Hematopoietic multipotent progenitor cell (in vitro differentiated cells): ENCODE results near the gene TRAM2. TPM values are rescaled to one million over a fixed set of nuclear protein-coding genes. Genes with fewer than 3 reads are reported as not detected.

ENCODE experiments used
- DNase-seq, 3 donors: peaks; one replicate each; pipeline ENCODE4 v3.0.0-alpha.2; 2011 to 2015; ENCODE audit warnings: low read depth in 2 of 3, low spot score in 2 of 3
- total RNA-seq: library from RNA; depleted of rRNA; stranded (reverse); fragments of >200 nt; gene quantifications from one replicate; pipeline ENCODE4 v1.2.3, GENCODE V29; 2012

Gene TRAM2
- total RNA-seq, 1 donor = 8.6 TPM

DNA sequence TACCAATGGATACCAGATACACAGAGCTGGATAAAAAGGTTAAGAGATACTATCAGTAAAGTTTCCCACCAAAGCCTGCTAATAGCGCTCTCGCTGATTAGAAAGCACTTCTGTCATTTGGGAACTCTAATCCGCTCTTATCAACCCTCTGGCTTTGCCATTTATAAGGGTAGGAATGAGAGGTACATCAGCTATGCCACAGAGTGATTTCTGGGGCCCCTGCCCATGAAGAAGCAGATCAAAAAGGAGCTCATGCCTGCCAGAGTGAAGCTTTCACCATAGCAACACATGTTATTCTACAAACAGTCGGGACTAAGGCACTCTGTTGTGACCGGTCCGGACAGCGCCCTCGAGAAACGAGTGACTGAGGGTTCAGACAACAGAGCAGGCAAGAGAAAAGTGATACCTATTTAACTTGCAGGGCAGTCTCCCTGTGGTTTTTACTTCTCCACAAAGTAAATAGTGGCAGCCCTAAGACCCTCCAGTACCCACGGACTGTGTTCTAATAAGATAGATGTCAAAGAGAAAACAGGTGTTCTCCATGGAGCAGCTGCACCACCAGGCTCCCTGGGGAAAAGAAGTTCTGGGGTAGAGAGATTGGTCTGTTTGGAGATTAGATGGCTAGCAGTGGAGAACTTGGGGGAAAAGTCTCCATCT lies 5.6 kb downstream of the TRAM2 start:
- no peak for DNase-seq

DNA sequence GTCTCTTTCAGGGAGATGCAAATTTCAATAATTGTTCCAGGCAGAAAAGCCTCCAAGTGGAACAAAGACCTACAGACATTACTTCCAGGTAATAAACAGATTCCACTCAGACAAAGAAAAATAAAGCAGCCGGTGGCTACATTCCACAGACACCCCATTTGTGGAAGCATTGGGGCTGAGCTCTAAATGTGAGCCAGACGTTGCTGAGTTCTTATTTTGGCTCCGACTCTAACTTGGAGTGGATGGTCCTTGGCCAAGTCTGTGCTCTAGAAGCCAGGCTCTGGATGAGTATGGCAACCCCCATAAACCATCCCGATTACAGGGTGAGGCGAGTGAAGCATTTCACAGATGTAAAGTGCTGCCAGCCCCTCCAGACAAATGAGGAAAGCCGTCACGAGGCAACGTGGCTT lies 6.6 kb downstream of the TRAM2 start:
- DNase-seq = no peak

DNA sequence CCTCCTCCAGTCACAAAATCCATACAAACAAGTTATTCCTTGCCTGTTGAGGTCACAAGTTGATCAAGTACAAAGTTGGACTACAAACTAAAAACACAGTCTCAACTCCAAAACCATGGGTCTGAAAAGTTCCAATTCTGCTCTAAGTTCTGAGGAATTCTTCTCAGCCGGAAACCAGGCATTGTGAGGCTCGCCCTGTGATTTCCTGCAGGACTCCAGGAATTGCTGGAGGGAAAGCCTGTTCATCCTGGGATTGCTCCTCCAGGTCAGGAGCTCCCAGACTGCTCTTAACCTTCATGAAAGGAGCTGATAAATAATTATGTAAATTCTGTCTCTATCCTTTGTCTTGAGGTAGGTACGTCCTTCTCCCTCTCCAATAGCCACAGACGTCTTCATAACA lies 8.5 kb downstream of the TRAM2 start:
- no peak for DNase-seq

DNA sequence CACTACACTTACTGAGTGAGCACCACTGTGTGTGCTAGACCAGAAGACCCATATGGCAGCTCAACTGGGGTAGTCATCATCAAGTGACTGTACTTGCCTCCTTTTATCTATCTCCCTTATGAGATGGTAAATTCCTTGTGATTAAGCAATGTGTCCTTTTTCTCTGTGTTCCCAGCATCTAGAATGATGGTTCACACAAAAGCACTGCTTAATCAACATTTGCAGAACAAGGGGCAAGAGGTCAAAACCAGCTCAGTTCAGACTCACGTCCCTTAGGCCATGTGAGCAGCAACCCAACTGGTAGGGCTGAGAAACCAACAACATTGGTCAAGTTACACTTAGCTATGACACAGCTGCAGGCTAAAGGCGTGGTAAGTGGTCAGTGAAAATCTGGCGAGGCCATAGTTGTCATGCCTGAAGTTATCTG lies 10.0 kb downstream of the TRAM2 start:
- no peak for DNase-seq

DNA sequence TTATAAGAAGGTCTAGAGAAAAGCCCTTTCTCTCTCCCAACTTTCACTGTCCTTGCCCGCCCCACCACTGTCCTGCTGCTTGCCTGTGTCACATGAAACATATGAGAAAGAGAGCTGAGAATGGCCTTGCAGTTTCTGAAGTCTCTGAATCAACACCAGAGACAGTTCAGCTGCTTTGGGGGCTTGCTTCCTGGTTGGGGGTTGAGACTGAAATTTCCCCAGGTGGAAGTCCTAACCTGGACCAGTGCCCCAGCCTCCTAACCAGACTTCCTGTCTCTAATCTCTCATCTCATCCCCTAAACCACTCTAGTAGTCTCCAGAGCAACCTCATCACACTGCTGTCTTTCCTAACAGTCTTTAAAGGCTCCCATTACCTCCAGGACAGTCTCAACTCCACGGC lies 10.7 kb downstream of the TRAM2 start:
- DNase-seq = no peak

DNA sequence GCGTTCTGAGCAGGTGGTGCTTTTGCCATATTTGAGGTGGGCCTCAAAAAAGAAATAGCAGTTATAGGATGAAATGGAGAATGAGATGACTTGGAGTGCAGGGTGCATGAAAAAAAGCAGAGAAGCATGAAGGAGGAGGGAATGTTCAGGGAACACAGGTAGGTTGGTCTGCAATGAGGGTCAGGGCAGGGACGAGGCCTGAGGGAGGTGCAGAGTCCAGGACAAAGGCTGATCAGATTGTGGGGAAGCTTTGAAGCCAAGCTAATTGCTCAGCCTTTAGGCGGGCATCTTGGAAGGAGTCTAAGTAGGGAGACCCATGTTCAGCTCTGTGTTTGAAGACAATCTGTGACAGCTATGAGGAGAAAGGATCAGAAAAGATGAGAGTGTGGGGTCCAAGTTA lies 12.0 kb downstream of the TRAM2 start:
- no peak for DNase-seq

DNA sequence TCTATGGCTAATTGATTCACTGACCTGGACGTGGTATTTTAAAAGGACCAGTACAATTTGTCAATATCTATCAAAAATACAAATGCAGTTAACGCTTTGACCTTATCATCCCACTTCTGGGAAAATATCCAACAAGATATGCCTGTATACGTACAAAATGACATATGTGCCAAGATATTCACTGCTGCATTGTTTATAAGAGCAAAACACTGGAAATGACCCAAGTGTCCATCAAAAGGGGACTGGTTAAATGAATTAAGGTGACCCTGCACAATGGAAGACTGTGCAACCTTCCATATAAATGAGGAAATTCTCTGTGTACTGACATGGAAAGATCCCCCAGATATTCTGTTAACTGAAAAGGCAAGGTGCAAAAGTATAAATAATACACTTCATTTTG lies 13.9 kb downstream of the TRAM2 start:
- no peak for DNase-seq

DNA sequence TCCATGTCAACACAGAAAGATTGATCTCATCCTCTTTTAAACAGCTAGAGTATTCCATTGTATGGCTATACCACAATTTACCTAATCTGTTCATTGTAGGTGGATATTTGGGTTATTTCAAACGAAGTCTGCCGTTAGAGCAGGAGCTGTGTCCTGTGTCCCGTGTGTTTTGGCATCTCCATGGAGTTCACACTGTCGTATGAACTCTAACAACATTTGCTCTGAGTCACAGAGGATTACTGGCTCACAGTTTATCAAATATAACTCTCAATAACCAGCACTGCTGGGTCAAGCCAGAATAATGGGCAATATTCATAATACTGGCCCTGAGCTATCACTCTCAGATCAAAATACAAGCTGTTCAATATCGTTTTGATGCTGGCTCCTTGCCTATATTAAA lies 16.4 kb downstream of the TRAM2 start:
- DNase-seq = no peak

DNA sequence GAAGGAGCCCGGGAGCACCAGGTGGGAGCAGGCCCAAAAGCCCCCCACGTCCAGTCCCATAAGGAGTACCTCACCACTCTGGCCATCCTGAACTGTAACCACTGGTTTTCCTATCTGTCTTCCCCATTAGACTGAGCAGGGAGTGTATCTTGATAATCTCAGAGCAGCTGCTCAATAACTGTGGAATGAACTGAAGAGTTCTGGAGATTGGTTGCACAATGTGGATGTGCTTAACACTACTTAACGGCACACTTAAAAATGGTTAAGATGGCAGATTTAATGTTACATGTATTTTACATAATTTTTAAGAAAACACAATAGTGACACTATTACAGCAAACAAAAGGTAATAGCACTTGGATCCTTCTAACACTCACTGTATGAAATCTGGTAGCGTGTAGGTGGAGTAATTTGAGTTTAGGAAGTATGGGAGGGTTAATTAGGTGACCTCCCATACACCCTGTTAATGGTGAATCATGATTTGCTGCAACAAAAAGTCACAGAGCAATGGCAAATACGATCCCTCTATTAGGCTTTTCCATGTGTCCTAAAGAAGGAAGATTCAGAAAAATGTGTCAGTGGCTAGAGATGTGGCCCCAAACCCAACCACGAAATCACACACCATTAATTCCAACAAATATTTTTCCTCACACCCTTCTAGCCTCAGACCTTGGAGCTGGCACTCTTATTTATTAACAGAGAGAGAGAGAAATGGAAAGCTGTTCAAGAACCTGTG lies 18.4 kb downstream of the TRAM2 start:
- no peak for DNase-seq

DNA sequence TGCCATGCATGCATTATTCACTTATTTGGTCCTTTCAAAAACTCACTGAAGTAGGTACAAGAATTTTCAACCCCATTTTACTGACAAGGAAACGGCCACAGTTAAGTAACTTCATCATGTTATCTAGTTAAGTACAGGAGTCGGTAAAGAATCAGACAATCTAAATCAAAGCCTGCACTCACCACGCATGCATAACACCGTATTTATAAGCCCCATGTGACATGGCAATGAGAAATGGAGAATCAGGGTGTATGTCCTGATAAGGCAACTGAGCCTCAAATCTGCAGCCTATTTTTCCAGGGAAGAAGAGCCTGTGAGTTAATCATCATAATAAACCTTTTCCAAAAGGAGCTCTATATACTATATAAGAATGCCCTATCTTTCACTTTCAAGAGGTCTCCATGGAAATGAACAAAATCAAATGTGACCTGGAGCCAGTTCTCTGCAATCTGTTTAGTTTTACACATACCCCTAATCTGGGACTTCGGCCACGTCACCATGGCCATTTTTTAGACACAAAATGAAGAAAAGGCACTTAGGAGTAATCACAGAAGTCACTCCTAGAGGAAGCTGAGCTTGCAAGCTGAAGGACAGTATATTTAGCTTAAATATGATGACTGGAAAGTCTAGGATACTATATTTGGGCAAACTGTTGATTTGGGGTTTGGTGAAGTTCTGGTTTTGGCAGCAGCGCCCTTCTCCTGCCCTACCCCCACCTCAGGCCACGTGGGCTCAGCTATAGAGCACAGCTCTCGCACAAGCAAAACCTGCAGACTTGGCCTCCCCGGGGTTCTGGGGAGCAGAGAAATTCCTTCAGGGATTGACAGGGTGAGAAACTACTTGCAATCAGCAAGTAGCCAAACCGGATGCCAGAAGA lies 19.2 kb downstream of the TRAM2 start:
- DNase-seq = no peak

DNA sequence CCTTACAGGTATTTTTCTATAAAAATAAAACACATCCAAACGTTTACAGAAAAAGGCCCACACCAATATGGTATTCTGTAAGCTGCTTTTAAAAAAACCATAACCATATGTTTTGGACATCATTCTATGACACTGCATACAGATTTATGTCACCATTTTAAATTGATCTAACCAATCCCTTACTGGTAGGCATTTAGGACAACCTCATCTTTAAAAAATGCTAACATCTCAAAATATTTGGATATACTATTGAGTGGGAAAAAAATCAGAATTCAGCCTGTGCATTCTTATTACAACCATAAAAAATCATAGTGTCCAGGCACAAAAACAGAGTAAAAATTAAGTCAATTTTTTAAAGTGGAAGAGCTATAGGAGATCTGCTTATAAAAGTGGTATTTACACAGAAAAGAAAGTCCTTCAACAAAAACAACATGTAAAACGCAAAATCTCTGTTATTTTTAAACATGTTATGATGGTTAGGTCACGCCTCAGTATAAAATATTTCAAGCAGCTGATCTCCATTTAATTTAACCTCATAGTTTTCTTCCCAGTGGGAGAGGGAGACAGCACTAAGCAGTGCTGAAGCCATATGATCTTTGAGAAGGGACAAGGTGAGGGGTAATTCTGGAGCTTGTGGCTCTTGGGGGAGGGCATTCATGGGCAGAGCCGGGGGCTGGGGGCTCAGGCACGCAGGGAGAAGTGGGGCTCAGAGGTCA lies 21.2 kb downstream of the TRAM2 start:
- DNase-seq = no peak

DNA sequence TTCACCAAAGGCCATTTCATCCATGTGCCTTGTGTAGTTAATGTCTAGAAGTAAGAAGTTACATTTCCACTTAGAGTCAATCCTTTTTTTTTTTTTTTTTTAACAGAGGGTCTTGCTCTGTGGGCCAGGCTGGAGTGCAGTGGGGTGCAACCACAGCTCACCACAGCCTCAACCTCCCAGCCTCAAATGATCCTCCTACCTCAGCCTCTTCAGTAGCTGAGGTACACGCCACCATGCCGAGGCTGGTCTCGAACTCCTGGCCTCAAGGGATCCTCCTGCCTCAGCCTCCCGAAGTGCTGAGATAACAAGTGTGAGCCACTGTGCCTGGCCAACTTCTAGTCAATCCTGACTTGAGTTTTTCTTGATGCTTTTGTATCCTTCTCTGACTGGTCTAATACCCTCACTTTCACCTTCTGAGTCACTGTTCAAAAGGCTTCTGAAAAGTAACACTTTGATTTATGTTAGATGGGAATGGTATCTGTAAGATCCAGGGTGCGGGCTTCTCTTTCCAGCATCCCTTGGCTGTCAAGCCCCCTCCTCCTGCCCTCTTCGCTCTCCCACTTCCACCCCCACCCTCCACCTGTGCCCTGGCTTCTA lies 22.1 kb downstream of the TRAM2 start:
- no peak for DNase-seq

DNA sequence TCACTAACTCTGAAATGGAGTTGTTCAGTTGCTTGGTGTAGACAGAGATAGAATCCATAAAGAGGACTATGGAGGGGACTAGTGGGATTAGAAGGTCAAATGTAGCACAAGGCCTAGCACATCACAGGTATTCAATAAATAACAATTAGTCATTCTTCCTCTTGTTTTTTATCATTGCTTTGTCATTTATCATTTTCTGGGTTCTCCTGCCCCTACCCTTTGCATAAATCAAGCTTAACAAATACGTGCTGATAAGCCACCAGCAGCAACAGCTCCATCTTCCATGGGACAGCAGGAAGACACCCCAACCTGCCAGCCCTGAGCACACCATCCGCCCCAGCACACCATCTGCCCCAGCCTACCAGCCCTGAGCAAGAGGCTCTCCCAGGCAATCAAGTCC lies 23.1 kb downstream of the TRAM2 start:
- no peak for DNase-seq

DNA sequence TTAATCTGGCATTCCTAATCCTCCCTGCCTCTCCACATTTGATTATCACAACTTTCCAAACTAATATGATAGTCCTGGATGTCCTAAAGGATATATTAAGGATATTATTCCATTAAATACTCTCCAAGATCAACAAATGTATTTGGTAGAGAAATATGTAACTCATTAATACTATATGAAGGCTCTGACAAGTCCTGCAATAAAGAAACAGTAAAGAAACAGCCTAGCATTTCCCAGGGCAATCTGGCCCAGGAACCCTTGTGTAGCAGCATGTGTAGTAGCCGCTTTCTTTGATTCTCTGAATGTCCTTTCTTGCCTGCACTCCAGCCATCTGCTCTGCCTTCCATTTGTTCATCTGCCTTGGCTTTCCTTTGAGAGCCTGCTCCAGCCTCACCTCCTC lies 23.7 kb downstream of the TRAM2 start:
- no peak for DNase-seq

DNA sequence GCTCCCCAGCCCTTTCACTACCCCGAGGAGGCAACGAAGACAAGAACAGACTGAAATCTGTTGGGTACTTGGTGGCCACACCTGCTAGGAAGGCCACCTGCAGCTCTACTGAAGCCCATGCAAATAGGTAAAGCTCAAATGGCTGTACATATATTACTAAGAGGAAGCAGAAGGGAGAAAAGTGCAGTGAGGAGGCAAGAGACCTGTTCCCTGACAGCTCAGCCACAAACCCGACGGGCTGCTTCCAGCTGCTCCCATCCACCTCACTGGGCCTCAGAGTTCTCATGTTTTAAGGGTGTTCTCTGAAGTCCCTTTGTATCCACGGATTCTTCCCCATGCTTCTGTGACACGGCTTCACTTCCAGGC lies 24.6 kb downstream of the TRAM2 start:
- no peak for DNase-seq

DNA sequence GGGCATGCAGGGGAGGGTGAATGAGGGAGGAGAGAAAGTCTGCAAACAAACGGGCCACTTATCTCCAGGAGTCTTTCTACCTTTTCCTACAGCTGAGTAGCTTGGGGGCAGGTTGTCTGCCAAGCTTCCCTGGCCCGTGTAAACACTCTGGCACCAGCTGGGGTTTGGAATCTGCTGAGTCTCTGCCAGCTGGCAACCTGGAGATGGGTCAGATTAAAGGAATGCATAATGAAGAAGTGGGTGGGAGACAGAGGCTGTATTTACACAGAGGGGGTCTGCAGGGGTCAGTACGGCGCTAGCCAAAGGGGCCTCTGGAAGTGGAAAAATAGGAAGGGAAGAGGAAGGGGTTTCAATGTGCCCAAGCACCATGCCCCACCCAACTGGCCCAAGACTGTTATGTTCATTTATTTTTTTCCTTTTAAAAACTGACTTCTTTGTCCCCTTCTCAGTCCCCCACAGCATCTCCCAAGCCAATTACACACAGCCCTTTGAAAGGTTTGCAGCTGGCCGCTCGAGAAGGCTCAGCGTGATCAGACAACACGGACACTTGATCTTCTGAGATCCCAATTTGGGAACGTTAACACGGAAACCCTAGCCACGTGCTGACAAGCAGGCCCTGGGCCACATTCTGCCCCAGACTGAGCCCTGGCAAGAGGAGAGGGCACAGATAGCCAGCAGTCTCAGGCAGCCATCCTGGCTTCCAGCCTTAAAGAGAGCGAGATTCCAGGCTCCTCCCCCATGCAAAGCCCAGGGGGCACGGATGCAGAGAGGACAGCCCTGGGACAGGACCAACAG lies 25.2 kb downstream of the TRAM2 start:
- DNase-seq = no peak

DNA sequence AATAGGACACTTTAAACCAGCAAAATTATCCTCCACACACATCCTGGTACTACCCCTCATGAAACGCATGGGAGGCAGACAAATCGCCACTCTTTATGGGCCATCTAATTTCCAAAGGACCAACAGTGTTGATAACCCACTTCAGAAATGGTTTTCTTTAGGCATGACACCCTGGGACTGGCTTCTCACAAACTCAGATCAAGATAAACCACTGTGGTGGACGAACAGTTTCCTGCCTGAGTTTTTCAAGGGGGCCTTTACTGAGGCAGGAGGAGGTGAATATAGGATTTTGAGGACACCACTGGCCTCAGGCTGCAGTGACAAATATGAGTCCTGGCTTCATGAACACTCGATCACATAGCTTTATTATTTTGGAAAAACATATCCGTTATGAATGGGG lies 26.0 kb downstream of the TRAM2 start:
- DNase-seq = peak in 1 of 3 donors; percentile 27

DNA sequence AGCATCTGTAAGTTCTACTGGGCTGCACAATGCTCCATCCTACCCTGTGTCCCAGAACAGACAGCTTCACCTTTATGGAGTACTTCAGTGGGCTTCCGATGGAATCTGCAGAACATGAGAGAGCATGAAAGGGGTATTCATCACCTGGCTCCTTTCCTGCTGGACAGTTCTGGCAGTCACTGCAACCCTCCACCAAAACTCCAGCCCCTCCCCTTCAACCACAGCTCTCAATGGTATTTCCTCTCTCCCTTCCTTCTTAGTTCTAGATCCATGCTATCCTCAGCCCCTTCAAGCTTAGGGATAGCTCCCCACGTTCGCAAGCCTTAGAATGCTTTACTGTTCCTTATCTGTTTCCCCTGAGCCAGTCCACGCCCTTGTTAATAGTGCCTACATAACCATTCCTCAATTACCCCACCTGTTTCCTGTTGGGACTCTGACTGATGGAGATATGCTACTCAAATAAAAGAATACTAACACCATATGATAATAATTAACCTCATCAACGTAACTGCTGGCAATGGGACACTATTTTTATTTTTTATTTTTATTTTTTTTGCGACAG lies 26.8 kb downstream of the TRAM2 start:
- peak in 1 of 3 donors; percentile 13 for DNase-seq

DNA sequence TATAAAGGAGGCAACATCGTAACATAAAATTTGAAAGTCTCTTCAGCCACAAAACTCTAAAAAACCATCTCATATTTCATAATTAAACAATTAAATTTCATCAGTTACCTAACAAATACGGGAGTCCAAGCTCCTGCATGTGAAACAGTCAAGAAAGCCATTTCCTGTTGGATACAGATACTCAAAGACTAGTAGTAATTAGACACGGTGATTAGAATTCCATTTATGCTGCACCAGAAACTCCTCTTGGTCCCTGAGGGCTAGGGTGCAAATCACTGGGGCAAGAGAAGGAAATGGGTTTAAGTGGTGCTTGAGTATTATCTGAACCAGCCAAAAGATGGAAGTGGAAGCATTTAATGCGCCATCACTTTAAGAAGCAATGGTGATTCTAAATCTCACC lies 27.4 kb downstream of the TRAM2 start:
- DNase-seq = no peak

DNA sequence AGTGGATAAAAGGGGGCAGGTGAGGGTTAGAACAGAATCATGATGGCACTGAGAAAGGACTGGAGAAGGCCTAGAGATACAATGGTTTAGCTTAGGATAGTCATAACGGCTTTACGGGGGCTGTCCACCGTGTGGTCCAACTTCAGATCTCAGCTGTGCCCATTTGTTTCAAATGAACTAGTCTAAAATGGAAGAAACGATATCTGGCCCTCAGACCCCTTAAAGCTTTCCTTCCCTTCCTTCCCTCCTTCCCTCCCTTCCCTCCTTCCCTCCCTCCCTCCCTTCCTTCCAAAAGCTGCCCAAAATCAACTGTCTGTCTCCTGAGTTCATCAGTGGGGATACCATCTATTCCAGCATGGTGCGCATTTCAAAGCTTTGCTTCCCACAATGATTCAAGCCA lies 27.9 kb downstream of the TRAM2 start:
- DNase-seq = no peak
